RWPE2 (cell line): ENCODE measurements around the gene MNS1.

Experiments used
- ATAC-seq: fragments of 200-7000 bp; cut with Tn5 transposase; 3 replicates; pipeline ENCODE4 v1.9.1; 2021; ENCODE audit warnings: low read depth
- DNase-seq: peaks from one replicate; pipeline ENCODE4 v3.0.0-alpha.2; 2020; ENCODE audit warnings: low spot score
- H3K27ac ChIP-seq: fragments of 450-650 bp; 2 replicates; pipeline ENCODE4 v1.5.1; 2017; ENCODE audit warnings: mild to moderate bottlenecking; ENCODE audit not compliant: poor library complexity, severe bottlenecking
- H3K27me3 ChIP-seq: fragments of 250-450 bp; sonication (Bioruptor Pico); 2 replicates; pipeline ENCODE4 v1.5.1; 2021; ENCODE audit warnings: mild to moderate bottlenecking, moderate library complexity; ENCODE audit not compliant: insufficient read depth, poor library complexity, severe bottlenecking
- H3K36me3 ChIP-seq: fragments of 250-450 bp; sonication (Bioruptor Pico); 2 replicates; pipeline ENCODE4 v1.5.1; 2020; ENCODE audit warnings: low read depth, mild to moderate bottlenecking, moderate library complexity
- H3K4me1 ChIP-seq: fragments of 250-450 bp; sonication (Bioruptor Pico); 2 replicates; pipeline ENCODE4 v1.5.1; 2021; ENCODE audit warnings: mild to moderate bottlenecking, moderate library complexity; ENCODE audit not compliant: insufficient read depth, poor library complexity, severe bottlenecking
- H3K4me3 ChIP-seq: fragments of 250-450 bp; sonication (Bioruptor Pico); 2 replicates; pipeline ENCODE4 v1.5.1; 2021; ENCODE audit warnings: mild to moderate bottlenecking, moderate library complexity; ENCODE audit not compliant: severe bottlenecking
- H3K9me3 ChIP-seq: fragments of 250-450 bp; sonication (Bioruptor Pico); 2 replicates; pipeline ENCODE4 v1.5.1; 2021; ENCODE audit warnings: mild to moderate bottlenecking, moderate library complexity; ENCODE audit not compliant: severe bottlenecking
- TF ChIP-seq, protein P1 (sequence below): fragments of 450-650 bp; IDR thresholded peaks from one replicate; pipeline ENCODE4 v1.5.1; 2017; ENCODE audit warnings: mild to moderate bottlenecking, moderate library complexity; ENCODE audit not compliant: poor library complexity, severe bottlenecking

The MNS1 gene

DNA sequence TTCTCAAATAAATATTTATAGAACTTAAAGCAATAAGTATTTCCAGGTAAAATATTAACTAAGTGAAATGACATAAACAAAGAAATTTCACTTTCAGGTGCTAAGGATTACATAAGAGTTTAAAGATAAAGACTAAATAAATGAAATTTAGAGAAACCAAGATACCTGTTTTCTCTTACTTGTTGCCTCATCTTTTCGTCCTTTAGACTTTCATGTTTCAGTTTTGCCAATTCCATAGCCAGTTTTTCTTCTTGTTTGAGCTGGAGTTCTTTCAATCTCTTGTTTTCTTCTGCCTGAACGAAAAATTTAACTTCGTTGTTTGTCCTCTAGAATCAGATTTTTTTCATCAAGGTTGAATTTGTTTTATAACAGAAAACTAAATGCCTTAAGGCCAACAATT, 8.7 kb downstream of the MNS1 start:
- TF ChIP-seq, protein P1, sequence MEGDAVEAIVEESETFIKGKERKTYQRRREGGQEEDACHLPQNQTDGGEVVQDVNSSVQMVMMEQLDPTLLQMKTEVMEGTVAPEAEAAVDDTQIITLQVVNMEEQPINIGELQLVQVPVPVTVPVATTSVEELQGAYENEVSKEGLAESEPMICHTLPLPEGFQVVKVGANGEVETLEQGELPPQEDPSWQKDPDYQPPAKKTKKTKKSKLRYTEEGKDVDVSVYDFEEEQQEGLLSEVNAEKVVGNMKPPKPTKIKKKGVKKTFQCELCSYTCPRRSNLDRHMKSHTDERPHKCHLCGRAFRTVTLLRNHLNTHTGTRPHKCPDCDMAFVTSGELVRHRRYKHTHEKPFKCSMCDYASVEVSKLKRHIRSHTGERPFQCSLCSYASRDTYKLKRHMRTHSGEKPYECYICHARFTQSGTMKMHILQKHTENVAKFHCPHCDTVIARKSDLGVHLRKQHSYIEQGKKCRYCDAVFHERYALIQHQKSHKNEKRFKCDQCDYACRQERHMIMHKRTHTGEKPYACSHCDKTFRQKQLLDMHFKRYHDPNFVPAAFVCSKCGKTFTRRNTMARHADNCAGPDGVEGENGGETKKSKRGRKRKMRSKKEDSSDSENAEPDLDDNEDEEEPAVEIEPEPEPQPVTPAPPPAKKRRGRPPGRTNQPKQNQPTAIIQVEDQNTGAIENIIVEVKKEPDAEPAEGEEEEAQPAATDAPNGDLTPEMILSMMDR, result no peak
- no peaks in the 10 kb centered on the region for H3K4me1 ChIP-seq
- no peaks in the 10 kb centered on the region for H3K27me3 ChIP-seq
- no peaks in the 10 kb centered on the region for H3K9me3 ChIP-seq
- DNase-seq, result no peak
- no peak overlapping the region for H3K27ac ChIP-seq
- no peak overlapping the region for H3K4me3 ChIP-seq
- H3K36me3 ChIP-seq, result no peaks in the 10 kb centered on the region
- no peak for ATAC-seq

DNA sequence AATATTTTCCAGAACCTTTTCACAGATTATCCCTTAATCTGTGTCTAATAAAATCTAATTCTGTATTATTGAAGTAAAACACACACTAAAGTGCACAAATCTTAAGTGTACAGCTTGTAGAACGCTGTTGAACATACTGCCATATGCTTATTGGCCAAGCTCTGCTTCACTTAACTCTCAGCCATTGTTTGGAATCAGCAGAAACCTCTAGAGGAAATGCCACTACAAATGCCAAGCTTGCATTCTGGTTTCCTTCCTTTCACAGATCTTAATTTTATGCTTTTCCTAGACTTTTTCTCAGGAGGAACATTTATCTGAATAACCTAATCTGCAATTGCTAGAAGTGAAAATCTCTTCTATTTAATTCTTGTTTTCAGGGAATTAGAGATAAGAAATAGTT, 10.1 kb downstream of the MNS1 start:
- no peak for DNase-seq
- H3K4me3 ChIP-seq, result no peak overlapping the region
- H3K9me3 ChIP-seq, result no peaks in the 10 kb centered on the region
- TF ChIP-seq, protein P1, result no peak
- H3K36me3 ChIP-seq, result no peaks in the 10 kb centered on the region
- no peak overlapping the region for H3K27ac ChIP-seq
- ATAC-seq, result no peak
- no peaks in the 10 kb centered on the region for H3K27me3 ChIP-seq
- no peaks in the 10 kb centered on the region for H3K4me1 ChIP-seq

GRCh38 chr15:56445746-56446145, 19.2 kb downstream of the MNS1 start:
- H3K9me3 ChIP-seq, result no peaks in the 10 kb centered on the region
- no peak for ATAC-seq

DNA sequence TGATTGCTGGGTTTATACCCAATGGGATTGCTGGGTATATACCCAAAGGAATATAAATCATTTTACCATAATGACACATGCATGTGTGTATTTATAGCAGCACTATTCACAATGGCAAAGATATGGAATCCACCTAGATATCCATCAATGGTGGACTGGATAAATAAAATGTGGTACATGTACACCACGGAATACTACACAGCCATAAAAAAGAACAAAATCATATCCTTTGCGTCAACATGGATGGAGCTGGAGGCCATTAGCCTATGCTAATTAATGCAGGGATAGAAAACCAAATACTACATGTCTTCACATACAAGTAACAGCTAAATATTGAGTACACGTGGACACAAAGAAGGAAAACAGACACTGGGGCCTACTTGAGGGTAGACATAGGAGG, 22.6 kb downstream of the MNS1 start:
- DNase-seq (no peak), ATAC-seq (no peak)
- Histone ChIP-seq H3K27ac (no peak overlapping the region), H3K9me3 (no peaks in the 10 kb centered on the region), H3K27me3 (no peaks in the 10 kb centered on the region), H3K4me1 (peaks cover 13% of the 10 kb centered on the region), H3K36me3 (peaks cover 8% of the 10 kb centered on the region; the same call in 1 of the 2 replicates), H3K4me3 (no peak overlapping the region)
- TF ChIP-seq, protein P1, result no peak

More at GRCh38 chr15:56445746-56446145, 19.2 kb downstream of the MNS1 start:
- Histone ChIP-seq H3K4me1 (peaks cover 2% of the 10 kb centered on the region), H3K4me3 (no peak overlapping the region), H3K27me3 (no peaks in the 10 kb centered on the region), H3K36me3 (peaks cover 8% of the 10 kb centered on the region; the same call in 1 of the 2 replicates), H3K27ac (no peak overlapping the region)
- TF ChIP-seq, protein P1, result no peak
- no peak for DNase-seq

DNA sequence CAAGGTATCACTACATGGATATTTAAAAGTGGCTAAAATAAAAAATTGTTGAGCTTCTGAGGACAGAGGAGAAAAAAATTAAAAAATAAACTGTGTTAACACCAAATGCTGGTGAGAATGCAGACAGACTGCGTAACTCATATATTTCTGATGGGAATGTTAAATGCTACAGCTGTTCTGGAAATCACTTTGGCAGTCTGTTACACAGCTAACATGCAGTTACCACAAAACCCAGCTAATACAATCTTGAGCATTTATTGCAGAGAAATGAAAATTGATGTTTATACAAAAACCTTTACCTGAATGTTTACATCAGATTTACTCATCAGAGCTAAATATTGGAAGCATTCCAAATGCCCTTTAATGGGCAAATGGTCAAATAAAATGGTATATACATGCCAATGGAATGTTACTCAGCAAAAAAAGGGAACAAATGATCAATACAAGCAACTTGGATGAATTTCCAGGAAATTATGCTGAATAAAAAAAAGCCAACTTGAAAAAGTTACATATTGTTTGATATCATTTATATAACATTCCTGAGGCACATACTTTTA, 24.6 kb downstream of the MNS1 start:
- no peaks in the 10 kb centered on the region for H3K27me3 ChIP-seq
- peaks cover 8% of the 10 kb centered on the region; the same call in 1 of the 2 replicates for H3K36me3 ChIP-seq
- no peak overlapping the region for H3K4me3 ChIP-seq
- TF ChIP-seq, protein P1, result no peak
- peak overlapping the region; percentile 56 for H3K27ac ChIP-seq
- DNase-seq (no peak), ATAC-seq (peak; percentile 90)
- peaks cover 13% of the 10 kb centered on the region for H3K4me1 ChIP-seq
- H3K9me3 ChIP-seq, result no peaks in the 10 kb centered on the region
